C4-2B (cell line): ENCODE data around the gene NT5C2.

Experiments
- ZFX ChIP-seq: fragments of 450-650 bp; IDR thresholded peaks from 2 replicates; pipeline ENCODE4 v1.6.1; 2017
- TF ChIP-seq, protein P1 (sequence below): fragments of 450-650 bp; conservative IDR thresholded peaks from 2 replicates; pipeline ENCODE4 v1.5.1; 2017; ENCODE audit warnings: mild to moderate bottlenecking

DNA sequence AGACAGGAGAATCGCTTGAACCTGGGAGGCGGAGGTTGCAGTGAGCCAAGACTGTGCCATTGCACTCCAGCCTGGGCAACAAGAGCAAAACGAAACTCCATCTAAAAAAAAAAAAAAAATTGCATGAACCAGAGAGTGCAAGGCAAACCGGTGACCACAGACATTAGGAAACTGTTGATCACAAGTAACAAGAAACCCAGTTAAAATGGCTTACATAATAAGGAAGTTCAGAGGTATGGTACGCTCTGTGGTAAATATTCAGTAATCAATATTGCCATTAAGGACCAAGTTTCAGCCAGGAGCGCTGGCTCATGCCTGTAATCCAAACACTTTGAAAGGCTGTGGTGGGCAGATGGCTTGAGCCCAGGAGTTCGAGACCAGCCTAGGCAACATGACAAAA is 9.2 kb upstream of the NT5C2 start:
- TF ChIP-seq, protein P1, sequence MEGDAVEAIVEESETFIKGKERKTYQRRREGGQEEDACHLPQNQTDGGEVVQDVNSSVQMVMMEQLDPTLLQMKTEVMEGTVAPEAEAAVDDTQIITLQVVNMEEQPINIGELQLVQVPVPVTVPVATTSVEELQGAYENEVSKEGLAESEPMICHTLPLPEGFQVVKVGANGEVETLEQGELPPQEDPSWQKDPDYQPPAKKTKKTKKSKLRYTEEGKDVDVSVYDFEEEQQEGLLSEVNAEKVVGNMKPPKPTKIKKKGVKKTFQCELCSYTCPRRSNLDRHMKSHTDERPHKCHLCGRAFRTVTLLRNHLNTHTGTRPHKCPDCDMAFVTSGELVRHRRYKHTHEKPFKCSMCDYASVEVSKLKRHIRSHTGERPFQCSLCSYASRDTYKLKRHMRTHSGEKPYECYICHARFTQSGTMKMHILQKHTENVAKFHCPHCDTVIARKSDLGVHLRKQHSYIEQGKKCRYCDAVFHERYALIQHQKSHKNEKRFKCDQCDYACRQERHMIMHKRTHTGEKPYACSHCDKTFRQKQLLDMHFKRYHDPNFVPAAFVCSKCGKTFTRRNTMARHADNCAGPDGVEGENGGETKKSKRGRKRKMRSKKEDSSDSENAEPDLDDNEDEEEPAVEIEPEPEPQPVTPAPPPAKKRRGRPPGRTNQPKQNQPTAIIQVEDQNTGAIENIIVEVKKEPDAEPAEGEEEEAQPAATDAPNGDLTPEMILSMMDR: no peak
- no peak for TF ChIP-seq ZFX
